Measurements from ENCODE around the gene SPAG4.
A peak's percentile ranks its signal among the peaks of the same experiment; 100 is the strongest.

Gene SPAG4

DNA sequence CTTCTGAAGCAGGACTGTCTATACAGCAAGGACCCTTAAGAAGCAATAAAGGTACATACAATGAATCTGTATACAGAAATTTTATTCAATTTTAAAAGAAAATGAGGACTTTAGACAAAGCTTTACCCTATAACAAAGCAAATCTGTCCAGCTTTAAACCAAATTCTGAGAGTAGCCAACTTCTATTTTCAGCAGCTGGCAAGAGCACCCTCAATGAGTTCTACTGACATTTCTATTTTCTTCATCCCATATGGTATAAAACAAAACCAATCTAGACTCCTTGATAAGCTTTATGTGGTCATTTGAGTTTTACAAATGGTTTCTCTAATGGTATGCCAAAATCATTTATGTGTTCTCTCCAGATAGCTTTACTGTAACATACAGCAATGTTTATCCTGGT is 36.3 kb downstream of the SPAG4 start:
- Histone ChIP-seq H3K14ac (ENCODE audit: low read length) (no peak overlapping the region), H2AFZ (ENCODE audit: low read length) (no peak overlapping the region), H4K91ac (ENCODE audit: low read depth, low read length, poor library complexity) (no peak overlapping the region), H3K27me3 (ENCODE audit: control insufficient read depth in 3 of 3, insufficient read depth in 3 of 3, low read depth in 1 of 3, low read length in 3 of 3) (no peaks in the 10 kb centered on the region), H3K18ac (ENCODE audit: low read length) (no peak overlapping the region), H3K36me3 (replicated peaks in 1 of 2; ENCODE audit: control insufficient read depth in 2 of 2, insufficient read depth in 2 of 2, low read length in 2 of 2) (peaks cover 21 to 94% of the 10 kb centered on the region in 2 donors), H3K4ac (ENCODE audit: low read length) (no peak overlapping the region), H3K23ac (ENCODE audit: low read depth, low read length, poor library complexity) (no peak overlapping the region), H2BK15ac (ENCODE audit: low read length) (no peak overlapping the region), H3K9ac (ENCODE audit: low read depth, low read length, poor library complexity) (no peak overlapping the region), H3K79me1 (ENCODE audit: low read depth, low read length) (peaks cover 12% of the 10 kb centered on the region), H2BK5ac (ENCODE audit: low read length) (no peak overlapping the region), H3K4me1 (ENCODE audit: control insufficient read depth in 2 of 2, insufficient read depth in 1 of 2, low read depth in 1 of 2, low read length in 2 of 2) (no peaks in the 10 kb centered on the region), H2BK120ac (ENCODE audit: low read depth, low read length) (no peak overlapping the region), H2BK12ac (ENCODE audit: low read length) (no peak overlapping the region), H3K27ac (replicated peaks; ENCODE audit: low read length) (no peak overlapping the region), H3K4me3 (ENCODE audit: low read length in 2 of 2) (no peak overlapping the region), H3K9me3 (replicated peaks in 1 of 2; ENCODE audit: control insufficient read depth in 2 of 2, insufficient read depth in 1 of 2, low read depth in 1 of 2, low read length in 2 of 2) (peaks cover 0 to 11% of the 10 kb centered on the region in 2 donors), H3K4me2 (ENCODE audit: insufficient read depth, low read length, poor library complexity, severe bottlenecking) (no peak overlapping the region), H4K8ac (ENCODE audit: low read depth, low read length) (no peak overlapping the region), H2AK5ac (ENCODE audit: low read depth, low read length) (no peak overlapping the region)
- DNase-seq (ENCODE audit: low spot score), result no peak

DNA sequence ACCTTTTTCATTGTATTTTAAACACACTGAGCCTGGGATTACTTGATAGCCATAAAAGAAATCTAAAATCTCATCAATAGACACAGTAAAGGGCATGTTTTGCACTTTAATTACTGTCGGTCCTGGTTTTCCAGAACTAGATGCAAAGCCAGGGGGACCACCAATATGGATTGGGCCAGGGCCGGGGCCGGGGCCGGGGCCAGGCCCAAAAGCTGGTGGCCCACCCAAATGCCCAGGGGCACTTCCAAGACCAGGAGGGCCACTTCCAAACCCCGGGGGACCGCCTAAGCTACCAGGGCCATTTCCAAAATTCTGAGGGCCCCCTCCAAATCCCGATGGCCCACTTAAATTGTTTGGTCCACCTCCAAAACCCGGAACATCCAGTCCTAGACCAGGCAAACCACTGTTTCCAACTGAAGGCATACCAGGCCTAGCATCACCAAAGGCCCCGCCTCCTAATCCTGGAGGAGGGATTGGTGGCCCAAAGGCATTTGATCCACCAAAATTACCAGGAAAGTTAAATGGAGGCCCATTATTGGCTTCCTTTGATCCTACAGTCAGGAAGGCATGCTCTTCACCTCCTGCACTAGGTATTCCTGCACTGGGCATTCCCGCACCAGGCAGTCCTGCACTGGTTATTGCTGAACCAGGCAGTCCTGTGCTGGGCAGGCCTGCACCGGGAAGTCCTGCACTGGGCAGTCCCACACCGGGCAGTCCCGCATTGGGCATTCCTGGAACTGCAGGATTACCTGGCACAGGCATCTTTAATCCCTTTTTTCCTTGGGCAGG is 37.2 kb downstream of the SPAG4 start:
- H3K9me3 ChIP-seq (replicated peaks in 1 of 2; ENCODE audit: control insufficient read depth in 2 of 2, insufficient read depth in 1 of 2, low read depth in 1 of 2, low read length in 2 of 2), result peaks cover 0 to 11% of the 10 kb centered on the region in 2 donors

DNA sequence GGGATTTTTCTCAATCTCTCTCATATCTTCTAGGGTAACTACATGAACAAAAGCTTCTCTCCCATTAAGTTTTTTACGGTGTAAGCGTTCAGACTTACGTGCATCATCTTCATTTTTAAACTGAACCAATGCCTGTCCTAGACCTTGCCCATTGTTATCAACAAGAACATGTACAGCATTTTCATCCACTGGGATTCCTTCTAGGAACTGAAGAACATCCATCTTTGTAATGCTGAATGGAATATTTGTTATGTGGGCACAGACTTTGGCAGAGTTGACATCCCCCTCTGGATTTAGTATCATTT is 37.8 kb downstream of the SPAG4 start:
- H2BK12ac ChIP-seq (ENCODE audit: low read length), result no peak overlapping the region
- DNase-seq (ENCODE audit: low spot score), result no peak
- no peak overlapping the region for H3K9ac ChIP-seq (ENCODE audit: low read depth, low read length, poor library complexity)
- no peak overlapping the region for H3K18ac ChIP-seq (ENCODE audit: low read length)
- no peak overlapping the region for H3K27ac ChIP-seq (replicated peaks; ENCODE audit: low read length)
- no peak overlapping the region for H3K14ac ChIP-seq (ENCODE audit: low read length)
- H3K4me2 ChIP-seq (ENCODE audit: insufficient read depth, low read length, poor library complexity, severe bottlenecking), result no peak overlapping the region
- H2AFZ ChIP-seq (ENCODE audit: low read length), result no peak overlapping the region
- no peak overlapping the region for H2BK5ac ChIP-seq (ENCODE audit: low read length)
- WGBS, 2 donors (ENCODE audit: extremely low coverage in 2 of 2, insufficient read length in 2 of 2, insufficient replicate concordance in 1 of 2), result no CpG with 5 or more reads among the region's 3 CpGs
- no peak overlapping the region for H2BK120ac ChIP-seq (ENCODE audit: low read depth, low read length)
- no peak overlapping the region for H3K4me3 ChIP-seq (ENCODE audit: low read length in 2 of 2)
- H3K4me1 ChIP-seq (ENCODE audit: control insufficient read depth in 2 of 2, insufficient read depth in 1 of 2, low read depth in 1 of 2, low read length in 2 of 2), result no peaks in the 10 kb centered on the region
- no peak overlapping the region for H4K91ac ChIP-seq (ENCODE audit: low read depth, low read length, poor library complexity)
- no peaks in the 10 kb centered on the region for H3K27me3 ChIP-seq (ENCODE audit: control insufficient read depth in 3 of 3, insufficient read depth in 3 of 3, low read depth in 1 of 3, low read length in 3 of 3)
- H3K4ac ChIP-seq (ENCODE audit: low read length), result no peak overlapping the region
- no peak overlapping the region for H2AK5ac ChIP-seq (ENCODE audit: low read depth, low read length)
- peaks cover 12% of the 10 kb centered on the region for H3K79me1 ChIP-seq (ENCODE audit: low read depth, low read length)
- H2BK15ac ChIP-seq (ENCODE audit: low read length), result no peak overlapping the region
- H4K8ac ChIP-seq (ENCODE audit: low read depth, low read length), result no peak overlapping the region
- H3K23ac ChIP-seq (ENCODE audit: low read depth, low read length, poor library complexity), result no peak overlapping the region
- H3K36me3 ChIP-seq (replicated peaks in 1 of 2; ENCODE audit: control insufficient read depth in 2 of 2, insufficient read depth in 2 of 2, low read length in 2 of 2), result peaks cover 21 to 97% of the 10 kb centered on the region in 2 donors
- peaks cover 0 to 11% of the 10 kb centered on the region in 2 donors for H3K9me3 ChIP-seq (replicated peaks in 1 of 2; ENCODE audit: control insufficient read depth in 2 of 2, insufficient read depth in 1 of 2, low read depth in 1 of 2, low read length in 2 of 2)

More for the DNA sequence above, 37.2 kb downstream of the SPAG4 start:
- H2AK5ac ChIP-seq (ENCODE audit: low read depth, low read length), result no peak overlapping the region
- no peak overlapping the region for H2BK120ac ChIP-seq (ENCODE audit: low read depth, low read length)
- H4K8ac ChIP-seq (ENCODE audit: low read depth, low read length), result no peak overlapping the region
- H3K4me3 ChIP-seq (ENCODE audit: low read length in 2 of 2), result no peak overlapping the region
- H3K23ac ChIP-seq (ENCODE audit: low read depth, low read length, poor library complexity), result peak overlapping the region; percentile 87
- no peak overlapping the region for H2BK5ac ChIP-seq (ENCODE audit: low read length)
- peaks cover 21 to 97% of the 10 kb centered on the region in 2 donors for H3K36me3 ChIP-seq (replicated peaks in 1 of 2; ENCODE audit: control insufficient read depth in 2 of 2, insufficient read depth in 2 of 2, low read length in 2 of 2)
- H3K4ac ChIP-seq (ENCODE audit: low read length), result no peak overlapping the region
- peaks cover 12% of the 10 kb centered on the region for H3K79me1 ChIP-seq (ENCODE audit: low read depth, low read length)
- no peak overlapping the region for H2BK12ac ChIP-seq (ENCODE audit: low read length)
- H3K4me2 ChIP-seq (ENCODE audit: insufficient read depth, low read length, poor library complexity, severe bottlenecking), result no peak overlapping the region
- no peak overlapping the region for H3K27ac ChIP-seq (replicated peaks; ENCODE audit: low read length)
- H3K4me1 ChIP-seq (ENCODE audit: control insufficient read depth in 2 of 2, insufficient read depth in 1 of 2, low read depth in 1 of 2, low read length in 2 of 2), result no peaks in the 10 kb centered on the region
- no peak for DNase-seq (ENCODE audit: low spot score)
- H3K18ac ChIP-seq (ENCODE audit: low read length), result no peak overlapping the region
- no peak overlapping the region for H3K14ac ChIP-seq (ENCODE audit: low read length)
- WGBS, 2 donors (ENCODE audit: extremely low coverage in 2 of 2, insufficient read length in 2 of 2, insufficient replicate concordance in 1 of 2), result no CpG with 5 or more reads among the region's 13 CpGs
- H3K27me3 ChIP-seq (ENCODE audit: control insufficient read depth in 3 of 3, insufficient read depth in 3 of 3, low read depth in 1 of 3, low read length in 3 of 3), result no peaks in the 10 kb centered on the region
- no peak overlapping the region for H4K91ac ChIP-seq (ENCODE audit: low read depth, low read length, poor library complexity)
- no peak overlapping the region for H3K9ac ChIP-seq (ENCODE audit: low read depth, low read length, poor library complexity)
- no peak overlapping the region for H2AFZ ChIP-seq (ENCODE audit: low read length)
- H2BK15ac ChIP-seq (ENCODE audit: low read length), result no peak overlapping the region

DNA sequence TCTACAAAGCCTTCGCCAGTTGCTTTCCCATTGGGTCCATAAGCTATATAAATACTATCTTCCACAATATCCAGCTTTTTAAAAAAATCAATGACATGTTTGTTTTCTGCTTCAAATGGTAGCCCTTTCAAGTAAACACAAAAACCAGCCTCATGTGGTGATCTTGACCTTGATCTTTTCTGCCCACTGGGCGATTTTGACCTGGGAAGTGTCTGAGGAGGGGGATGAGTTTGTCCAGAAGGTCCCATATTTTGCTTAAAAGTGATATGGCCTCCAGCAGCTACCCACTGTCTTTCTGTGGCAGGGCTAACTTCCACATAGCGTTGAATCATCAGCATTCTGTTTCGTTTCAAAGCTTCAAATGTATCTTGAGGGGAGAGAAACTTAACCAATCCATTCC is 38.3 kb downstream of the SPAG4 start:
- no peak overlapping the region for H2AK5ac ChIP-seq (ENCODE audit: low read depth, low read length)
- H3K9me3 ChIP-seq (replicated peaks in 1 of 2; ENCODE audit: control insufficient read depth in 2 of 2, insufficient read depth in 1 of 2, low read depth in 1 of 2, low read length in 2 of 2), result peaks cover 0 to 14% of the 10 kb centered on the region in 2 donors
- H2BK5ac ChIP-seq (ENCODE audit: low read length), result no peak overlapping the region
- no peak overlapping the region for H3K23ac ChIP-seq (ENCODE audit: low read depth, low read length, poor library complexity)
- no peak overlapping the region for H3K4me2 ChIP-seq (ENCODE audit: insufficient read depth, low read length, poor library complexity, severe bottlenecking)
- H3K4me3 ChIP-seq (ENCODE audit: low read length in 2 of 2), result no peak overlapping the region
- H3K4me1 ChIP-seq (ENCODE audit: control insufficient read depth in 2 of 2, insufficient read depth in 1 of 2, low read depth in 1 of 2, low read length in 2 of 2), result no peaks in the 10 kb centered on the region
- H3K4ac ChIP-seq (ENCODE audit: low read length), result no peak overlapping the region
- no peaks in the 10 kb centered on the region for H3K27me3 ChIP-seq (ENCODE audit: control insufficient read depth in 3 of 3, insufficient read depth in 3 of 3, low read depth in 1 of 3, low read length in 3 of 3)
- H3K27ac ChIP-seq (replicated peaks; ENCODE audit: low read length), result no peak overlapping the region
- H4K91ac ChIP-seq (ENCODE audit: low read depth, low read length, poor library complexity), result no peak overlapping the region
- peaks cover 12% of the 10 kb centered on the region for H3K79me1 ChIP-seq (ENCODE audit: low read depth, low read length)
- DNase-seq (ENCODE audit: low spot score), result no peak
- no peak overlapping the region for H3K9ac ChIP-seq (ENCODE audit: low read depth, low read length, poor library complexity)
- WGBS, 2 donors (ENCODE audit: extremely low coverage in 2 of 2, insufficient read length in 2 of 2, insufficient replicate concordance in 1 of 2), result no CpG with 5 or more reads among the region's 4 CpGs
- no peak overlapping the region for H3K14ac ChIP-seq (ENCODE audit: low read length)
- peaks cover 21 to 97% of the 10 kb centered on the region in 2 donors for H3K36me3 ChIP-seq (replicated peaks in 1 of 2; ENCODE audit: control insufficient read depth in 2 of 2, insufficient read depth in 2 of 2, low read length in 2 of 2)
- H2BK15ac ChIP-seq (ENCODE audit: low read length), result no peak overlapping the region
- H2BK12ac ChIP-seq (ENCODE audit: low read length), result no peak overlapping the region
- H3K18ac ChIP-seq (ENCODE audit: low read length), result no peak overlapping the region
- no peak overlapping the region for H2BK120ac ChIP-seq (ENCODE audit: low read depth, low read length)
- no peak overlapping the region for H4K8ac ChIP-seq (ENCODE audit: low read depth, low read length)
- no peak overlapping the region for H2AFZ ChIP-seq (ENCODE audit: low read length)

All from neuronal stem cell (in vitro differentiated cells).